Neuron (in vitro differentiated cells): ENCODE measurements around the gene OSGIN1.

Experiments used
- H2AFZ ChIP-seq: one replicate; pipeline ENCODE4 v1.6.1; 2013; ENCODE audit warnings: low read depth, mild to moderate bottlenecking, inconsistent platforms, low read length, moderate library complexity
- H3K27me3 ChIP-seq: one replicate; pipeline ENCODE4 v1.6.1; 2013; ENCODE audit warnings: low read length; ENCODE audit not compliant: insufficient read depth
- H3K36me3 ChIP-seq: one replicate; pipeline ENCODE4 v1.6.1; 2013; ENCODE audit warnings: low read length; ENCODE audit not compliant: insufficient read depth
- H3K4me1 ChIP-seq: one replicate; pipeline ENCODE4 v1.6.1; 2013; ENCODE audit warnings: low read length; ENCODE audit not compliant: insufficient read depth
- H3K4me3 ChIP-seq: 2 replicates; pipeline ENCODE4 v1.5.1; 2013; ENCODE audit warnings: mild to moderate bottlenecking, low read length, moderate library complexity
- H3K9me3 ChIP-seq: one replicate; pipeline ENCODE4 v1.6.1; 2013; ENCODE audit warnings: low read length

OSGIN1 gene

GRCh38 chr16:83961591-83961990, 8.6 kb downstream of the OSGIN1 start:
- Histone ChIP-seq H3K9me3 (no peaks in the 10 kb centered on the region), H3K4me3 (no peak overlapping the region), H3K36me3 (no peaks in the 10 kb centered on the region), H3K4me1 (no peaks in the 10 kb centered on the region), H3K27me3 (no peaks in the 10 kb centered on the region), H2AFZ (no peak overlapping the region)

- H3K9me3 ChIP-seq, result no peaks in the 10 kb centered on the region
- H3K27me3 ChIP-seq, result no peaks in the 10 kb centered on the region
- H3K4me1 ChIP-seq, result no peaks in the 10 kb centered on the region
- H3K36me3 ChIP-seq, result no peaks in the 10 kb centered on the region
- H2AFZ ChIP-seq, result no peak overlapping the region
- H3K4me3 ChIP-seq, result no peak overlapping the region
These were observed 10.5 kb downstream of the OSGIN1 start for GRCh38 chr16:83963277-83964119.

GRCh38 chr16:83964684-83965443, 11.8 kb downstream of the OSGIN1 start:
- H3K36me3 ChIP-seq, result no peaks in the 10 kb centered on the region
- no peaks in the 10 kb centered on the region for H3K27me3 ChIP-seq
- no peak overlapping the region for H3K4me3 ChIP-seq
- H3K9me3 ChIP-seq, result no peaks in the 10 kb centered on the region
- peaks cover 6% of the 10 kb centered on the region for H3K4me1 ChIP-seq
- H2AFZ ChIP-seq, result no peak overlapping the region

- H2AFZ ChIP-seq, result no peak overlapping the region
- H3K36me3 ChIP-seq, result no peaks in the 10 kb centered on the region
- no peak overlapping the region for H3K4me3 ChIP-seq
- no peaks in the 10 kb centered on the region for H3K27me3 ChIP-seq
- peaks cover 8% of the 10 kb centered on the region for H3K4me1 ChIP-seq
- H3K9me3 ChIP-seq, result no peaks in the 10 kb centered on the region
These were observed 12.6 kb downstream of the OSGIN1 start for GRCh38 chr16:83965444-83966152.

GRCh38 chr16:83966153-83966696, 13.2 kb downstream of the OSGIN1 start:
- H3K4me1 ChIP-seq, result peaks cover 8% of the 10 kb centered on the region
- no peaks in the 10 kb centered on the region for H3K36me3 ChIP-seq
- no peaks in the 10 kb centered on the region for H3K27me3 ChIP-seq
- no peak overlapping the region for H3K4me3 ChIP-seq
- no peak overlapping the region for H2AFZ ChIP-seq
- no peaks in the 10 kb centered on the region for H3K9me3 ChIP-seq

GRCh38 chr16:83967091-83967490, 14.1 kb downstream of the OSGIN1 start:
- H3K27me3 ChIP-seq, result no peaks in the 10 kb centered on the region
- no peak overlapping the region for H3K4me3 ChIP-seq
- no peak overlapping the region for H2AFZ ChIP-seq
- peaks cover 8% of the 10 kb centered on the region for H3K4me1 ChIP-seq
- no peaks in the 10 kb centered on the region for H3K9me3 ChIP-seq
- H3K36me3 ChIP-seq, result no peaks in the 10 kb centered on the region

GRCh38 chr16:83967838-83968305, 14.8 kb downstream of the OSGIN1 start, which contains the start of gene NECAB2:
NECAB2 (plus strand) TSS chr16:83968244; CDS start chr16:83968649, 405 bp downstream.
- no peak within 1 kb of the TSS for H2AFZ ChIP-seq
- H3K9me3 ChIP-seq, result no peaks in the 10 kb centered on the region
- peaks cover 8% of the 10 kb centered on the region for H3K4me1 ChIP-seq
- H3K36me3 ChIP-seq, result no peaks in the 10 kb centered on the region
- peak within 1 kb of the TSS; percentile 46 for H3K4me3 ChIP-seq
- no peaks in the 10 kb centered on the region for H3K27me3 ChIP-seq

GRCh38 chr16:83968306-83968851, 15.3 kb downstream of the OSGIN1 start:
- H3K9me3 ChIP-seq, result no peaks in the 10 kb centered on the region
- H2AFZ ChIP-seq, result no peak overlapping the region
- no peaks in the 10 kb centered on the region for H3K27me3 ChIP-seq
- H3K4me3 ChIP-seq, result peak overlapping the region; percentile 46
- peaks cover 8% of the 10 kb centered on the region for H3K4me1 ChIP-seq
- H3K36me3 ChIP-seq, result no peaks in the 10 kb centered on the region

GRCh38 chr16:83968891-83969649, 16.0 kb downstream of the OSGIN1 start:
- no peaks in the 10 kb centered on the region for H3K36me3 ChIP-seq
- no peaks in the 10 kb centered on the region for H3K9me3 ChIP-seq
- H2AFZ ChIP-seq, result no peak overlapping the region
- H3K27me3 ChIP-seq, result no peaks in the 10 kb centered on the region
- peak overlapping the region; percentile 46 for H3K4me3 ChIP-seq
- H3K4me1 ChIP-seq, result peaks cover 8% of the 10 kb centered on the region

- Histone ChIP-seq H3K4me1 (peaks cover 8% of the 10 kb centered on the region), H3K27me3 (no peaks in the 10 kb centered on the region), H3K4me3 (no peak overlapping the region), H2AFZ (no peak overlapping the region), H3K9me3 (no peaks in the 10 kb centered on the region), H3K36me3 (no peaks in the 10 kb centered on the region)
These were observed 16.9 kb downstream of the OSGIN1 start for GRCh38 chr16:83969771-83970429.

GRCh38 chr16:83970430-83970815, 17.4 kb downstream of the OSGIN1 start:
- Histone ChIP-seq H2AFZ (no peak overlapping the region), H3K36me3 (no peaks in the 10 kb centered on the region), H3K4me1 (peaks cover 8% of the 10 kb centered on the region), H3K4me3 (no peak overlapping the region), H3K27me3 (no peaks in the 10 kb centered on the region), H3K9me3 (no peaks in the 10 kb centered on the region)
